GM12865 (cell line): Measurements from ENCODE around the gene REXO5.

ENCODE experiments used
- DNase-seq: peaks from one replicate; pipeline ENCODE4 v3.0.0; 2010; ENCODE audit warnings: low read depth
- H3K4me3 ChIP-seq: 2 replicates; pipeline ENCODE4 v1.5.1; 2011; ENCODE audit warnings: mild to moderate bottlenecking, low read depth, low read length, control low read depth
- CTCF ChIP-seq: IDR thresholded peaks from 2 replicates; pipeline ENCODE4 v1.5.1; 2011; ENCODE audit warnings: low read length, control low read depth, low read depth, inconsistent platforms; ENCODE audit not compliant: insufficient read depth; ENCODE audit errors: missing control alignments

The REXO5 gene

GRCh38 chr16:20880867-20881502 is 74.7 kb downstream of the REXO5 start:
- no peak overlapping the region for H3K4me3 ChIP-seq
- no peak for TF ChIP-seq CTCF
- DNase-seq: no peak

GRCh38 chr16:20881503-20881878 is 75.2 kb downstream of the REXO5 start:
- DNase-seq: no peak
- no peak for TF ChIP-seq CTCF
- H3K4me3 ChIP-seq: no peak overlapping the region

- H3K4me3 ChIP-seq: no peak overlapping the region
- no peak for DNase-seq
- TF ChIP-seq CTCF: no peak
Observed at GRCh38 chr16:20883554-20884239, 77.4 kb downstream of the REXO5 start.

- no peak for TF ChIP-seq CTCF
- H3K4me3 ChIP-seq: no peak overlapping the region
- DNase-seq: no peak
Observed at GRCh38 chr16:20884240-20884556, 77.9 kb downstream of the REXO5 start.

- TF ChIP-seq CTCF: no peak
- no peak overlapping the region for H3K4me3 ChIP-seq
Observed at GRCh38 chr16:20886320-20886719, 80.0 kb downstream of the REXO5 start.

GRCh38 chr16:20887207-20887606 is 80.9 kb downstream of the REXO5 start:
- H3K4me3 ChIP-seq: no peak overlapping the region
- no peak for DNase-seq
- no peak for TF ChIP-seq CTCF

More at GRCh38 chr16:20886320-20886719, 80.0 kb downstream of the REXO5 start:
- DNase-seq: no peak
